ENCODE data around the gene IFITM10.

DNA sequence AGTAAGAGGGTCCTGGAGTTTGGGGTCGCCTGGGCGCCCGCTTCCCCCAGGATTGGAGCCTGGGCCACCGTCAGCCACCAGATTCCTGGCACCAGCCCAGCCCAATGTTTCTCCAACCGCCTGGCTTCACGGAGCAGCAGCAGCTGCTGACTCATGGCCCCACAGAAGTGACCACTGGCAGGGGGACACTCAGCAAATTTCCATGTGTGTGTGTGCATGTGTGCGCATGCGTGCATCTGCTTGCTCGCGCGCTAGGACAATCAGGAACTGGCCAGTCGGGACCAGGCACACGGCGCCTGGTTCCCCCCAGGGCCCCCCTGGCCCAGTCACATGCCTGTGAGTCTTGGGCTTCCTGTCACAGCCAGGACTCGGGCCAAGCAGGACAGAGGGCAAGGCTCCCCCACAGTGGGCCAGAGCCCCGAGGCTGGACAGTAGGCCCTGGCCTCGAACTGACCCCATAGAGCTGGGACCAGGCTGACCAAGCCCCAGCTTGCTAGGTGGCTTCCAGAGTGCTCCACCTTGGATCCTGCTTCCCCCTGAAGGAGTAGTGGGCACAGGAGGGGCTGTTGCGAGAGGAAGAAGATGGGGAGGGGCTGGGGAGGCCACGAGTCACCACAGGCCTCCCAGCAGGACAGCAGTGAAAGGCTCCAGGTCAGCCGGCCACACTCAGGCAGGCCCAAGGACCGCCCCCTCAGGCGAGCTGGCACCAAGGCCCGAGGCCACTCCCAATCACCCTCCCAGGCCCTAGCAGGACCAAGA lies 10.1 kb upstream of the IFITM10 start:
- TF ChIP-seq GATA3 (IDR thresholded peaks at IDR 0.05; ENCODE audit: low read depth, low read length) (no peak), GATA2 (IDR thresholded peaks at IDR 0.05; ENCODE audit: low read depth, low read length) (no peak)
